Uterus (tissue), 2 donors: Measurements from ENCODE around the gene PSMA4.

ENCODE experiments used
- POLR2A ChIP-seq, 2 donors: fragments of 450-650 bp; IDR thresholded peaks; one replicate each; pipeline ENCODE4 v1.6.1; 2016; ENCODE audit warnings: antibody characterized with exemption in 2 of 2, mild to moderate bottlenecking in 1 of 2, moderate library complexity in 1 of 2
- TF ChIP-seq, protein P1 (sequence below), 4 experiments: fragments of 200-600 bp in 2 of 4; fragments of 450-650 bp in 2 of 4; sonication (generic) in 2 of 4; IDR thresholded peaks; one replicate each; pipeline ENCODE4 v1.5.1; 2016 to 2019; ENCODE audit warnings: antibody characterized with exemption in 4 of 4, mild to moderate bottlenecking in 2 of 4, moderate library complexity in 1 of 4

DNA sequence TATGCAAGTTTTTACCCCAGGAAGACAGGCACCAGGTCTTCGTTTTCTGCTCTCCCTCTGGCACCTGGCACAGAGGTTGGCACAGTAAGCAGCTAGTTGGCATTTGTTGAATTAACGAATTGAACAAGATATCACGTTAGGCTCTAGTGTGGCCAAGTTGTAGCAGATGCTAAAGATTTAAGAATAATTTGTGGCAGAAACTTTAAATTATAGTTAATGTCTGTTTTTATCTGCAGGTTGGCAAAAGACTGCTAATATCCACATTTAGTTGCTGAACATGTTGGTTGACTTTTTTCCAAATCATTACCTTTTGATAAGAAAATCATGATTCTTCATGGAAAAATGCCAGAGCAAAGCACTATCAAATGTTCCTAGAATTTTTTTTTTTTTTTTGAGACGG lies 33.2 kb downstream of the PSMA4 start:
- TF ChIP-seq, protein P1, sequence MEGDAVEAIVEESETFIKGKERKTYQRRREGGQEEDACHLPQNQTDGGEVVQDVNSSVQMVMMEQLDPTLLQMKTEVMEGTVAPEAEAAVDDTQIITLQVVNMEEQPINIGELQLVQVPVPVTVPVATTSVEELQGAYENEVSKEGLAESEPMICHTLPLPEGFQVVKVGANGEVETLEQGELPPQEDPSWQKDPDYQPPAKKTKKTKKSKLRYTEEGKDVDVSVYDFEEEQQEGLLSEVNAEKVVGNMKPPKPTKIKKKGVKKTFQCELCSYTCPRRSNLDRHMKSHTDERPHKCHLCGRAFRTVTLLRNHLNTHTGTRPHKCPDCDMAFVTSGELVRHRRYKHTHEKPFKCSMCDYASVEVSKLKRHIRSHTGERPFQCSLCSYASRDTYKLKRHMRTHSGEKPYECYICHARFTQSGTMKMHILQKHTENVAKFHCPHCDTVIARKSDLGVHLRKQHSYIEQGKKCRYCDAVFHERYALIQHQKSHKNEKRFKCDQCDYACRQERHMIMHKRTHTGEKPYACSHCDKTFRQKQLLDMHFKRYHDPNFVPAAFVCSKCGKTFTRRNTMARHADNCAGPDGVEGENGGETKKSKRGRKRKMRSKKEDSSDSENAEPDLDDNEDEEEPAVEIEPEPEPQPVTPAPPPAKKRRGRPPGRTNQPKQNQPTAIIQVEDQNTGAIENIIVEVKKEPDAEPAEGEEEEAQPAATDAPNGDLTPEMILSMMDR (IDR thresholded peaks at IDR 0.05), result no peak
- TF ChIP-seq POLR2A (IDR thresholded peaks at IDR 0.05), result no peak
